Measurements from ENCODE around the gene KCNH2. TPM values are rescaled to one million over a fixed set of nuclear protein-coding genes. Genes with fewer than 3 reads are reported as not detected.
"Not testable (repeated sequence)": the region's sequence is repeated elsewhere in the genome, so short reads cannot be mapped to it uniquely, and the experiment has no call there.

Gene KCNH2, protein sequence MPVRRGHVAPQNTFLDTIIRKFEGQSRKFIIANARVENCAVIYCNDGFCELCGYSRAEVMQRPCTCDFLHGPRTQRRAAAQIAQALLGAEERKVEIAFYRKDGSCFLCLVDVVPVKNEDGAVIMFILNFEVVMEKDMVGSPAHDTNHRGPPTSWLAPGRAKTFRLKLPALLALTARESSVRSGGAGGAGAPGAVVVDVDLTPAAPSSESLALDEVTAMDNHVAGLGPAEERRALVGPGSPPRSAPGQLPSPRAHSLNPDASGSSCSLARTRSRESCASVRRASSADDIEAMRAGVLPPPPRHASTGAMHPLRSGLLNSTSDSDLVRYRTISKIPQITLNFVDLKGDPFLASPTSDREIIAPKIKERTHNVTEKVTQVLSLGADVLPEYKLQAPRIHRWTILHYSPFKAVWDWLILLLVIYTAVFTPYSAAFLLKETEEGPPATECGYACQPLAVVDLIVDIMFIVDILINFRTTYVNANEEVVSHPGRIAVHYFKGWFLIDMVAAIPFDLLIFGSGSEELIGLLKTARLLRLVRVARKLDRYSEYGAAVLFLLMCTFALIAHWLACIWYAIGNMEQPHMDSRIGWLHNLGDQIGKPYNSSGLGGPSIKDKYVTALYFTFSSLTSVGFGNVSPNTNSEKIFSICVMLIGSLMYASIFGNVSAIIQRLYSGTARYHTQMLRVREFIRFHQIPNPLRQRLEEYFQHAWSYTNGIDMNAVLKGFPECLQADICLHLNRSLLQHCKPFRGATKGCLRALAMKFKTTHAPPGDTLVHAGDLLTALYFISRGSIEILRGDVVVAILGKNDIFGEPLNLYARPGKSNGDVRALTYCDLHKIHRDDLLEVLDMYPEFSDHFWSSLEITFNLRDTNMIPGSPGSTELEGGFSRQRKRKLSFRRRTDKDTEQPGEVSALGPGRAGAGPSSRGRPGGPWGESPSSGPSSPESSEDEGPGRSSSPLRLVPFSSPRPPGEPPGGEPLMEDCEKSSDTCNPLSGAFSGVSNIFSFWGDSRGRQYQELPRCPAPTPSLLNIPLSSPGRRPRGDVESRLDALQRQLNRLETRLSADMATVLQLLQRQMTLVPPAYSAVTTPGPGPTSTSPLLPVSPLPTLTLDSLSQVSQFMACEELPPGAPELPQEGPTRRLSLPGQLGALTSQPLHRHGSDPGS
- total RNA-seq: 1 to 10 TPM; 3.6 to 5.3 TPM

DNA sequence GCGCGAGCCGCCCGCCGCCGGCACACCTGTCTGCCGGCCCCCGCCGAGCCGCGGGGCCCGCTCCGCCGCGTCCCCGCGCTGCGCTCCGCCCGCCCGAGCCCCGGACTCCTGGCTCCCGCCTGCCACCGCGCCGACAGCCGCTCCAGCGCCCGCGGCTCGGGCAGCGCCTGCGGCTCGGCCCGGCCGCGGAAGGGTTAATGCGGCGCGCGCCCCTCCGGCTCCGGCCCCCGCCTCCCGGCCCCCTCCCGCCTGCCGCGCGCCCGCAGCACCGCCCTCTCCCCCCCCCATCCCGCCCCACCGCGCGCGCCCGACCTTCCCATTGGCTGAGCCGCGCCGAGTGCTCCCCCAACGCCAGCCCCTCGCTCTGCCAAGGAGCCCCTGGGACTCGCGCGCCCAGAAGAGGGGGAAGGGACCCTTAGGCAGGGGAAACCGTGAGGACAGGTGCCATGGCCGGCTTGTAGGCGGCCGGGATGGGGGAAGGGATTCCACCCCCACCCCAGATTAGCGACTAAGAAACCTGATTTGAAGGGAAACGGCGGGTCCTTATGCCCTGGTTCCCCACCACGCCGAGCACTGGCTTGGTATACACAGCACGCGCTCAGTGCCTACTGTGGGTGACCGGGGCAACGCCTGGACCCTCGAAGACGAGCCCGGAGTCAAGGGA is at the start of gene KCNH2:
Gene KCNH2 (minus strand): TSS at position 196 of the 664 bp plus-strand sequence. CDS start 408 bp downstream, outside the sequence.
- DNase-seq: peak in 1 of 4 donors; percentile 38

DNA sequence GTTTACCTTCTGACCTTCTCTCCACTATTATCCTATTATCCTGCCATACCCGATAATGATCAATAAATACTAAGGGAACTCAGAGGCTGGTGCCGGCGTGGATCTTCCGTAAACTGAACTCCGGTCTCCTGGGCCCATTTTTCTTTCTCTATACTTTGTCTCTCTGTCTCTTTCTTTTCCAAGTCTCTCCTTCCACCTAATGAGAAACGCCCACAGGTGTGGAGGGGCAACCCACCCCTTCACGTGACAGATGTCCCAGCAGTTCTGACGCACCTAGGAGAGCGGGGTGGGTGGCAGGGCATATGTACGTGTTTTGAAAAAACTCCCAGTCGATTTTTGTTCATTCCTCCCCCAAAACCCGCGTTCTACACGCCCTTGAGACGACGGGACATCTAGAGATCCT is 49.6 kb upstream of the KCNH2 start:
- H3K9me3 ChIP-seq; intact Hi-C loops (cut with DNase I); H3K36me3 ChIP-seq (replicated peaks in 1 of 2; ENCODE audit: insufficient read depth in 1 of 2, low read depth in 2 of 2); ATAC-seq; H3K4me1 ChIP-seq; DNase-seq; H3K27me3 ChIP-seq: not testable (repeated sequence)
- H3K4me3 ChIP-seq: peak overlapping the region in 1 of 2 donors; percentile 9
- WGBS, 2 donors: 6 to 7% methylated on average over 16 of the region's 16 CpGs
- H3K27ac ChIP-seq: peak overlapping the region; percentile 50 to 89 (median 78)

More for the DNA sequence above, at the start of gene KCNH2:
- Histone ChIP-seq H3K27ac (no peak within 1 kb of the TSS), H3K4me3 (no peak within 1 kb of the TSS), H3K27me3 (peaks cover 0 to 25% of the 10 kb centered on the region in 2 donors), H3K9me3 (no peaks in the 10 kb centered on the region), H3K36me3 (replicated peaks in 1 of 2; ENCODE audit: insufficient read depth in 1 of 2, low read depth in 2 of 2) (no peaks in the 10 kb centered on the region), H3K4me1 (peaks cover 33% of the 10 kb centered on the region)
- ATAC-seq: peak; percentile 43
- 1 to 5% methylated on average over 12 to 71 of the region's 81 CpGs for WGBS, 2 donors
- TF ChIP-seq, protein P1, sequence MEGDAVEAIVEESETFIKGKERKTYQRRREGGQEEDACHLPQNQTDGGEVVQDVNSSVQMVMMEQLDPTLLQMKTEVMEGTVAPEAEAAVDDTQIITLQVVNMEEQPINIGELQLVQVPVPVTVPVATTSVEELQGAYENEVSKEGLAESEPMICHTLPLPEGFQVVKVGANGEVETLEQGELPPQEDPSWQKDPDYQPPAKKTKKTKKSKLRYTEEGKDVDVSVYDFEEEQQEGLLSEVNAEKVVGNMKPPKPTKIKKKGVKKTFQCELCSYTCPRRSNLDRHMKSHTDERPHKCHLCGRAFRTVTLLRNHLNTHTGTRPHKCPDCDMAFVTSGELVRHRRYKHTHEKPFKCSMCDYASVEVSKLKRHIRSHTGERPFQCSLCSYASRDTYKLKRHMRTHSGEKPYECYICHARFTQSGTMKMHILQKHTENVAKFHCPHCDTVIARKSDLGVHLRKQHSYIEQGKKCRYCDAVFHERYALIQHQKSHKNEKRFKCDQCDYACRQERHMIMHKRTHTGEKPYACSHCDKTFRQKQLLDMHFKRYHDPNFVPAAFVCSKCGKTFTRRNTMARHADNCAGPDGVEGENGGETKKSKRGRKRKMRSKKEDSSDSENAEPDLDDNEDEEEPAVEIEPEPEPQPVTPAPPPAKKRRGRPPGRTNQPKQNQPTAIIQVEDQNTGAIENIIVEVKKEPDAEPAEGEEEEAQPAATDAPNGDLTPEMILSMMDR (IDR thresholded peaks at IDR 0.05): no peak
- TF ChIP-seq POLR2A (IDR thresholded peaks at IDR 0.05): no peak
- intact Hi-C loops (cut with DNase I): no loop called here

DNA sequence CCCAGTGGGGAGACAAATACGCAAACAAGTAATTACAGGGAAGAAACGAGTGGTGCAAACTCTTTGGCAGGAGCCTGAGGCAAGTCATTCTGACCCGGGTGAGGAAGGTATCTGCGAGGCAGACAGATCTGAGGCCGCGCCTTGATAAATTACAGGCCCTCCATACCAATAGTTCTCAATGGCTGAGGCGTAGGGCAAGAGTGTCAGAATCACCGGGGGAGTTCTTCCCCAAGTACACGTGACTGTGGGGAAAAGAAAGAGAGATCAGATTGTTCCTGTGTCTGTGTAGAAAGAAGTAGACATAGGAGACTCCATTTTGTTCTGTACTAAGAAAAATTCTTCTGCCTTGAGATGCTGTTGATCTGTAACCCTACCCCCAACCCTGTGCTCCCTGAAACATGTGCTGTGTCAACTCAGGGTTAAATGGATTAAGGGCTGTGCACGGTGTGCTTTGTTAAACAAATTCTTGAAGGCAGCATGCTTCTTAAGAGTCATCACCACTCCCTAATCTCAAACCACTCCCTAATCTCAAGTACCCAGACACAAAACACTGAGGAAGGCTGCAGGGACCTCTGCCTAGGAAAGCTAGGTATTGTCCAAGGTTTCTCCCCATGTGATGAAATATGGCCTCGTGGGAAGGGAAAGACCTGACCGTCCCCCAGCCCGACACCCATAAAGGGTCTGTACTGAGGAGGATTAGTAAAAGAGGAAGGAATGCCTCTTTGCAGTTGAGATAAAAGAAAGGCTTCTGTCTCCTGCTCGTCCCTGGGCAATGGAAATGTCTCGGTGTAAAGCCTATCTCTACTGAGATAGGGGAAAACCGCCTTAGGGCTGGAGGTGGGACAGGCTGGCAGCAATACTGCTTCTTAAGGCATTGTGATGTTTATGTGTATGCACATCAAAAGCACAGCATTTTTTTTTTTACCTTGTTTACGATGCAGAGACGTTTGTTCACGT is 48.9 kb upstream of the KCNH2 start:
- H3K27me3 ChIP-seq; H3K36me3 ChIP-seq (replicated peaks in 1 of 2; ENCODE audit: insufficient read depth in 1 of 2, low read depth in 2 of 2); H3K4me1 ChIP-seq; intact Hi-C loops (cut with DNase I); DNase-seq; ATAC-seq; H3K4me3 ChIP-seq; H3K9me3 ChIP-seq: not testable (repeated sequence)
- peak overlapping the region in 2 of 4 donors; percentile 84 to 89 for H3K27ac ChIP-seq
- 46% methylated on average over 19 of the region's 19 CpGs for WGBS, 2 donors

DNA sequence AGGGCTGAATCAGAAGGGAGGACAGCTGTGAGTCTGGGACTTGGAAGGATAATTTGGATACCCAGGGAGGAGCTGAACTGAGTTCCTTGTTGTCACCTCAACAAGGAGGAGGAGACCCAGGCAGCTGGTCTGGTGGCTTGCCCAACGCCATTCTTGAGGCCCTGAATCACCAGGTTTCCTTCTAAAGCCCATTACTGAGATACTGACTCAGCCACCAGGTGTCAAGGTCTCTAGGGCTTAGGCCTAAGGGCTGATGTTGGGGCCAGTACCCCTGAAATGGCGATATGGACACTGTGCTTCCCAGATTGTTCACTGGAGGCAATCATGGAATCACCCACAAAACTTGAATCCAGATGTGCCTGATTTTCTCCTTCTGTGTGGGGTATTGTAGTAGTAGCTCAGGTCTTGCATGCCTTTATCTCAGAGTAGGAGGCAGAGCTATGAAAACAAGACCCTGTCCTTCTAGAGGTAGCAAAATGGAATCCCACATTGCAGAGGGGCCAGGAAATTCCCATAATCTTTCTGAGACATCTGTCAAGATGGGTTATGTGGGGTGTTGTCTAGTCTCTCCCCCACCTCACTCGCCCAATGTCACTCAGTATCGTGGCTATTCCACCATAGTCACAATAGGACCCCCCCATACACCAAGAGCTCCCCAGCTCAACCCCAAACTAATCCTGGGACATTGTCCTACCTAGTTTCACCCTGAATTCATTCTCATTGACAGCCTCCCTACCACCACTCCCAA is 48.0 kb upstream of the KCNH2 start:
- intact Hi-C loops (cut with DNase I): no loop called here
- H3K27ac ChIP-seq: no peak overlapping the region
- no peak overlapping the region for H3K4me3 ChIP-seq
- DNase-seq: no peak
- no peaks in the 10 kb centered on the region for H3K27me3 ChIP-seq
- no peaks in the 10 kb centered on the region for H3K36me3 ChIP-seq (replicated peaks in 1 of 2; ENCODE audit: insufficient read depth in 1 of 2, low read depth in 2 of 2)
- TF ChIP-seq, protein P1 (IDR thresholded peaks at IDR 0.05): no peak
- no peak for TF ChIP-seq POLR2A (IDR thresholded peaks at IDR 0.05)
- 79 to 85% methylated on average over 3 to 4 of the region's 4 CpGs for WGBS, 2 donors
- ATAC-seq: no peak
- no peaks in the 10 kb centered on the region for H3K9me3 ChIP-seq
- peaks cover 5% of the 10 kb centered on the region for H3K4me1 ChIP-seq

Measured in body of pancreas (tissue), 4 donors.